ENCODE results near the gene NAPEPLD. TPM values are rescaled to one million over a fixed set of nuclear protein-coding genes. Genes with fewer than 3 reads are reported as not detected.
A peak's percentile ranks its signal among the peaks of the same experiment; 100 is the strongest.
"Not testable (repeated sequence)": the region's sequence is repeated elsewhere in the genome, so short reads cannot be mapped to it uniquely, and the experiment has no call there.

The NAPEPLD gene
- total RNA-seq, 4 donors from 2014 or later: 10.2 to 22.8 (median 15.4) TPM

DNA sequence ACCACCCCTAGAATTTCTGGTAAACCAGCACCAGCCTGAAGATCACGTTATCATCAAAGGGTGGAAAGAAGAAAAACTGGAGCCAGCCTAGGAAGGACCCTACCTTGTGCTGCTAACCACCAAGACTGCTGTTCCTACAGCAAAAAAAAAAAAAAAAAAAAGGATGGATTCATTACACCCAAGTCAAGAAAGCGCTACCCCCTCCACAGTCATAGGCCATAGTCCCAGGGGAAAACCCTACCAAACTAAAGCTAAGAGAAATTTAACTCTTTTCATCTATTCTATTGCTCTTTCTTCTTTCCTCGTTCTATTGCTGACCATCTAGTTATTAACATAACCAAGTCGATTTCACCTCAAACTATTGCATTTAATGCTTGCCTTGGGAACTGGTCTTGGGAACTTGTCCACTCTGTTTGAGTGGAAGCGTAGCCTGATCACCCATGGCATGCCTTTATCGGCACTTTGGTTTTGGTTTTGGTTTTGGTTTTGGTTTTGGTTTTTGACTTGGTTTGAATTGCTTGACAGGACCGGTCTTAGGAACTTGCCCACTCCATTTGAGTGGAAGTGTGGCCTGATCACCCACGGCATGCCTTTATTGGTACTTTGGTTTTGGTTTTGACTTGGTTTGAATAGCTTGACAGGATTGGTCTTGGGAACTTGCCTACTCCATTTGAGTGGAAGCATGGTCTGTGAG, 6.6 kb upstream of the NAPEPLD start:
- H3K4me1 ChIP-seq; H3K4me3 ChIP-seq; H3K36me3 ChIP-seq; DNase-seq (ENCODE audit: low spot score in 2 of 2); H3K27ac ChIP-seq; H3K27me3 ChIP-seq; H3K9me3 ChIP-seq: not testable (repeated sequence)
- WGBS, 2 donors: 87 to 92% methylated on average over 8 of the region's 8 CpGs

DNA sequence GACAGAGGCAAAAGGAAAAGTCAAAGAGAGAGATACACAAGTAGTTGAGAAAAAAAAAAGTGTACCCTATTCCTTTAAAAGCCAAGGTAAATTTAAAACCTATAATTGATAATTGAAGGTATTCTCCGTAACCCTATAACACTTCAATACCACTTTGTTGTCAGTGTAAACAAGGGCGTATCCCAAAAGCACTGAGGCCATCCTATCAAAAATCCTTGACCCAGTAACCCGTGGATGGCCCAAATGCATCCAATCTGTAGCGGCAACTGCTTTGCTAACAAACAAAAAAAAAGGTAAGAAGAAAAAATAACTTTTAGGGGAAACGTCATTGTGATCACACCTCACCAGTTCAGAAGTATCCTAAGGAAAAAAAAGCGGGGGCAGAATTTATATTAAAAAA, 5.1 kb upstream of the NAPEPLD start:
- TF ChIP-seq POLR2A (IDR thresholded peaks at IDR 0.05) (no peak), EP300 (IDR thresholded peaks at IDR 0.05) (no peak)
- TF ChIP-seq, protein P1, sequence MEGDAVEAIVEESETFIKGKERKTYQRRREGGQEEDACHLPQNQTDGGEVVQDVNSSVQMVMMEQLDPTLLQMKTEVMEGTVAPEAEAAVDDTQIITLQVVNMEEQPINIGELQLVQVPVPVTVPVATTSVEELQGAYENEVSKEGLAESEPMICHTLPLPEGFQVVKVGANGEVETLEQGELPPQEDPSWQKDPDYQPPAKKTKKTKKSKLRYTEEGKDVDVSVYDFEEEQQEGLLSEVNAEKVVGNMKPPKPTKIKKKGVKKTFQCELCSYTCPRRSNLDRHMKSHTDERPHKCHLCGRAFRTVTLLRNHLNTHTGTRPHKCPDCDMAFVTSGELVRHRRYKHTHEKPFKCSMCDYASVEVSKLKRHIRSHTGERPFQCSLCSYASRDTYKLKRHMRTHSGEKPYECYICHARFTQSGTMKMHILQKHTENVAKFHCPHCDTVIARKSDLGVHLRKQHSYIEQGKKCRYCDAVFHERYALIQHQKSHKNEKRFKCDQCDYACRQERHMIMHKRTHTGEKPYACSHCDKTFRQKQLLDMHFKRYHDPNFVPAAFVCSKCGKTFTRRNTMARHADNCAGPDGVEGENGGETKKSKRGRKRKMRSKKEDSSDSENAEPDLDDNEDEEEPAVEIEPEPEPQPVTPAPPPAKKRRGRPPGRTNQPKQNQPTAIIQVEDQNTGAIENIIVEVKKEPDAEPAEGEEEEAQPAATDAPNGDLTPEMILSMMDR (IDR thresholded peaks at IDR 0.05): no peak
- WGBS, 2 donors: 75 to 86% methylated on average over 6 of the region's 6 CpGs
- no peak overlapping the region for H3K4me3 ChIP-seq
- H3K27ac ChIP-seq: no peak overlapping the region
- peaks cover 0 to 4% (median 0%) of the 10 kb centered on the region in 4 donors for H3K4me1 ChIP-seq
- no peaks in the 10 kb centered on the region for H3K27me3 ChIP-seq
- no peaks in the 10 kb centered on the region for H3K9me3 ChIP-seq
- no peaks in the 10 kb centered on the region for H3K36me3 ChIP-seq
- no peak for DNase-seq (ENCODE audit: low spot score in 2 of 2)

DNA sequence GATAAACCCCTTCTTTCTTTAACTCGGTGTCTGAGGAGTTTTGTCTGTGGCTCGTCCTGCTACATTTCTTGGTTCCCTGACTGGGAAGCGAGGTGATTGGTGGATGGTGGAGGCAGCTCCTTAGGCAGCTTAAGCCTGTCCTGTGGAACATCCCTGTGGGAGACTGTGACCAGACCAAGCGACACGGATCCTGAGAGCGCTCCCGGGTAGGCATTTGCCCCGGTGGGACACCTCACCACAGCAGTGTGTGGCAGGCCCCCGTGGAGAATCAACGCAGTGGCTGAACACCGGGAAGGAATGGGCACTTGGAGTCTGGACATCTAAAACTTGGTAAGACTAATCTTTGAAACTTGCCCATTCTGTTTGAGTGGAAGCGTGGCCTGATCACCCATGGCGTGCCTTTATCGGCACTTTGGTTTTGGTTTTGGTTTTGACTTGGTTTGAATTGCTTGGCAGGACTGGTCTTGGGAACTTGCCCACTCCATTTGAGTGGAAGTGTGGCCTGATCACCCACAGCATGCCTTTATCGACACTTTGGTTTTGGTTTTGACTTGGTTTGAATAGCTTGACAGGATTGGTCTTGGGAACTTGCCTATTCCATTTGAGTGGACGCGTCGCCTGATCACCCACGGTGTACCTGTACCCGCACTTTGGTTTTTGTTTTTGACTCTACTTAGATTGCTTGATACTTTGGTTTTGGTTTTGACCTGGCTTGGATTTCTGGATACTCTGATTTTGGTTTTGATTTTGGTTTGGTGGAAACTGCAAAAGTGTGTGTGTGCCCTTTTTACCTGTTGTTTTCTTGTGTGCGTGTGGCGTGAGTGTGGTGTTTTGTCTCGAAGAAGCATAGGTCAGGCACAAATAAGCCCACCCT, 4.1 kb upstream of the NAPEPLD start:
- not testable (repeated sequence) for H3K4me3 ChIP-seq; H3K27me3 ChIP-seq; DNase-seq (ENCODE audit: low spot score in 2 of 2); H3K9me3 ChIP-seq; H3K4me1 ChIP-seq; H3K36me3 ChIP-seq
- 93 to 94% methylated on average over 22 to 23 of the region's 23 CpGs for WGBS, 2 donors
- peak overlapping the region in 1 of 4 donors; percentile 67 for H3K27ac ChIP-seq

DNA sequence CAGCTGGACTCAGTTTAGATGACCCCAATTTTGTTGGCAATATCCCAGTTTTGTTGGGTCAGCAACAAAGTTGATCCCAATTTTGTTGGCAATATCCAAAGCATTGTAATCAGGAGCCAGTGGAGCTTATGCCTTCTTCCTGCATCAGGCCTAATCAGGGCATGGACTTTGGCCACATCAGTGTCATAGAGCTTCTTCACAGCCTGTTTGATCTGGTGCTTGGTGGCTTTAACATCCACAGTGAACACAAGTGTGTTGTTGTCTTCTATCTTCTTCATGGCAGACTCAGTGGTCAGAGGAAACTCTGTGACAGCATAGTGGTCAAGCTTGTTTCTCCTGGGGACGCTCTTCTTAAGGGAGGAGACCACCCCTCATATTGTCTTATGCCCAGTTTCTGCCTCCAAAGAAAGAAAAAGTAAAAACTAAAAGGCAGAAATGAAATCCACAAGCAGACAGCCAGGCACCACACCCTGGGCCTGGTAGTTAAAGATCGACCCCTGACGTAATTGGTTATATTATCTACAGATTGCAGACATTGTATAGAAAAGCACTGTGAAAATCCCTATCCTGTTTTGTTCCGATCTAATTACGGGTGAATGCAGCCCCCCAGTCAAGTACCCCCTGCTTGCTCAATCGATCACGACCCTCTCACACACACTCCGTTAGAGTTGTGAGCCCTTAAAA, 3.2 kb upstream of the NAPEPLD start:
- DNase-seq (ENCODE audit: low spot score in 2 of 2); H3K9me3 ChIP-seq; H3K4me3 ChIP-seq; H3K27me3 ChIP-seq; H3K36me3 ChIP-seq; H3K4me1 ChIP-seq: not testable (repeated sequence)
- H3K27ac ChIP-seq: peak overlapping the region in 1 of 4 donors; percentile 67
- 81 to 84% methylated on average over 8 of the region's 8 CpGs for WGBS, 2 donors

DNA sequence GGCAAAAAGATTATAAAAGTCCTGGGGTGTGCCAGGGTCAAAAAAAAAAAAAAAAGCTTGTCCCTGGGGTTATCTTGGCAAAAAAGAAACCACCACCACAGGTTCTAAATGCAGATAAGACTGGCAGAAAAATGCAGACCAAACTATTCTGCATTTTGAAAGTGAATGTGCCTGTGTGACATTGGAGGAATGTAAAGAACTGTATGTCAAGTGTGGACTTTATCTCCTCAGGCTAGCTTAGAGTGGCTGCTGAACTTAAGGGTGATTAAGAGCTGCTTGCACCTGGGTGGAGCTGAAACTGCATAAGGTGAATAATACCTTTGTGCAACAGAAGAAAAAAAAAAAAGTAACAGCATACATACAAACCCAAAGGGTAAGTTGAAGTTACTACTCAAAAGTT, 1.3 kb upstream of the NAPEPLD start:
- peaks cover 0 to 22% (median 8%) of the 10 kb centered on the region in 4 donors for H3K4me1 ChIP-seq
- no peak overlapping the region for H3K27ac ChIP-seq
- no peak for TF ChIP-seq POLR2A (IDR thresholded peaks at IDR 0.05)
- TF ChIP-seq EP300 (IDR thresholded peaks at IDR 0.05): no peak
- TF ChIP-seq, protein P1 (IDR thresholded peaks at IDR 0.05): no peak
- no peak for DNase-seq (ENCODE audit: low spot score in 2 of 2)
- no peaks in the 10 kb centered on the region for H3K9me3 ChIP-seq
- H3K36me3 ChIP-seq: no peaks in the 10 kb centered on the region
- H3K4me3 ChIP-seq: no peak overlapping the region
- H3K27me3 ChIP-seq: no peaks in the 10 kb centered on the region

DNA sequence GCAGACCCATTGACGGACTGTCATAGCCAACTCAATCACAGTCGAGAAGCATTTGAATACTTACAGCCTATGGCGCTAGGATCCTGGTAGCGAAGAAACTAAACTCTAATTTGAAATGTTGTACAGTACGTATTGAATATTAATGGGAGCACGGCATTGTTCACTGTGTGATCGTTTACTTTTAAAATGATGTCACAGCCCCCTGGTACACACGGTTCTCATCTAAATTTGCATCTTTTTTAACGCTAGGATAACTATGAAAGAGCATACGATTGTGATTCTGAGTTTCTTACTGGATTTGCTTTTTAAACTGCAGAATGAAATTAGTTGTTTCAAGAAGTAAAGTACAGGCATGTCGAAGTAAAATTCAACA, 895 bp upstream of the NAPEPLD start:
- peak overlapping the region; percentile 94 to 98 (median 98) for H3K27ac ChIP-seq
- TF ChIP-seq POLR2A (IDR thresholded peaks at IDR 0.05) (no peak), EP300 (IDR thresholded peaks at IDR 0.05) (no peak)
- TF ChIP-seq, protein P1 (IDR thresholded peaks at IDR 0.05): no peak
- no peaks in the 10 kb centered on the region for H3K36me3 ChIP-seq
- no peak for DNase-seq (ENCODE audit: low spot score in 2 of 2)
- peaks cover 0 to 22% (median 9%) of the 10 kb centered on the region in 4 donors for H3K4me1 ChIP-seq
- 89 to 92% methylated on average over 11 of the region's 11 CpGs for WGBS, 2 donors
- no peaks in the 10 kb centered on the region for H3K27me3 ChIP-seq
- no peaks in the 10 kb centered on the region for H3K9me3 ChIP-seq
- H3K4me3 ChIP-seq: peak overlapping the region; percentile 40 to 91 (median 78)

Data from tibial nerve (tissue), 4 donors.